ENCODE results near the gene CORO1C.

Gene CORO1C

DNA sequence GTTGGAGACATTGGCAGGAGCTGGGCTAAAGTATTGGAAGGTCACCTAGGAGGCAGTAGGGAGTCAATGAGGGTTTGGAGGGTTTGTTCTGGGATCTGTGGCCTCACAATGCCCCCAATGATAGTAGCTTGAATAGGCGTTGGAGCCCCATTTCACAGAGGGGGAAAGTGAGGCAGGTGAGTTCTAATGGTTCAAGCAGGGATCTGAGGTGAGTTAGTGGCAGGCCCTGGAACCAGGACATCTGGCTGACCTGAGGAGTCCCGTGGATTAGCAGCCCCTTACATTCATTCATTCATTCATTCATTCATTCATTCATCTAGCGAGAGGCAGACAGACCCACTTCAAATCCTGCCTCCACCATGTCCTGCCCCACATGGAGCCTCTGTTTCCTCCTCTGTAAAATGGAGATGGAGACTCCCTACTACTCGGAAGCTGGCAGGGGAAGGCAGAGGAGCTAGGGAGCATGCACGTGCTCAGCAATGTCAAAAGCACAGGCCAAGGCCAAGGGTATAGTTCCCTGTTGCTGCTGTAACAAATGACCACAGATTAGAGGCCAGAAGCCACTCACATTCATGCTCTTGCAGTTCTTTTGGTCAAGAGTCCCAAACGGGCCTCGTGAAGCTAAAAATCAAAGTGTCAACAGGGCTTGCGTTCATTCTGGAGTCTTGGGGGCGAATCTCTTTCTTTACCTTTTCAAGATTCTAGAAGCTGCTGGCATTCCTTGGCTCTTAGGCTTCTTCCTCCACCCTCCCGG, 131.2 kb downstream of the CORO1C start:
- DNase-seq (ENCODE audit: low read depth): no peak

DNA sequence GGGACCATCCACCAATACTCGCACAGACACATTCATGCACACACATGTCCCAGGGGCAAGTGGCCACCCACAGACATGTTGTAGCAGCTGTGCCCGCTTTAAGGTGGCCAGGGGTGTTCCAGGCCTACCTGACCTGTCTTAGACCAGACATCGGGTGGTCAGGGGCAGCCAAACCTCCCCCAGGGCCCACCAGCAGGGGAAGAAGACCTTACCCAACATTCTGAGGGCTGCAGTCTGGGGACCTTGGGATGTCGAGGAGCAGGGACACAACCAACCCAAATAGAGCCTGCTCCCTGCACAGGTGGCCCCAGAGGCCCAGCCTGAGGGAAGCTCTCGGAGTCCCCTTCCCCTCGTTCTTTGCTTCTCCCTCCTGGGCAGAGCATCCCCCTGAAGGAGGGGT, 131.8 kb downstream of the CORO1C start:
- no peak for DNase-seq (ENCODE audit: low read depth)

DNA sequence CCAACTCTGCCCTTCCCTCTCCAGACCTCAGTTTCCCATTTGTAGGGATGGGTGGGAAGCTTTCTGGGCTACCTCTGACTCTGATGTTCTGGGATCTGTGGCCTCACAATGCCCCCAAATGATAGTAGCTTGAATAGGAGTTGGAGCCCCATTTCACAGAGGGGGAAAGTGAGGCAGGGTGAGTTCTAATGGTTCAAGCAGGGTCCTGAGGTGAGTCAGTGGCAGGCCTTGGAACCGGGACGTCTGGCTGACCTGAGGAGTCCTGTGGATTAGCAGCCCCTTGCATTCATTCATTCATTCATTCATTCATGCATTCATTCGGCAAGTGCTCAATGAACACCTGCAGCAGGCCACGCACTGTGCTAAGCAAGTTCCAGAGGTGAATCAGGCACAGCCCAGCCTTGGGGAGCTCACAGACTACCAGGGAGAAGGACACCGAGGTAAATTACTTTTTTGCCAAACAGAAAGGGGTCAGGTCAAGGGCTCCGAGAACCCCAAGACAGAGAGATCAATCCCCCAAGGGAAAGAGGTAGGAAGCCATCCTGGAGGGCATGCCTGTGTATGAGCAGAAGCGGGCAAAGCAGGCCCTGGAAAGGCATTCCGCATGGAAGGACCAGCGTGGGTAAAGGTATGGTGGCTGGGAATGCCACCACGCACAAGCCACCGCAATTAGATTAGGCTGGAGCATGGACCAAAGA, 132.6 kb downstream of the CORO1C start:
- DNase-seq (ENCODE audit: low read depth): no peak

DNA sequence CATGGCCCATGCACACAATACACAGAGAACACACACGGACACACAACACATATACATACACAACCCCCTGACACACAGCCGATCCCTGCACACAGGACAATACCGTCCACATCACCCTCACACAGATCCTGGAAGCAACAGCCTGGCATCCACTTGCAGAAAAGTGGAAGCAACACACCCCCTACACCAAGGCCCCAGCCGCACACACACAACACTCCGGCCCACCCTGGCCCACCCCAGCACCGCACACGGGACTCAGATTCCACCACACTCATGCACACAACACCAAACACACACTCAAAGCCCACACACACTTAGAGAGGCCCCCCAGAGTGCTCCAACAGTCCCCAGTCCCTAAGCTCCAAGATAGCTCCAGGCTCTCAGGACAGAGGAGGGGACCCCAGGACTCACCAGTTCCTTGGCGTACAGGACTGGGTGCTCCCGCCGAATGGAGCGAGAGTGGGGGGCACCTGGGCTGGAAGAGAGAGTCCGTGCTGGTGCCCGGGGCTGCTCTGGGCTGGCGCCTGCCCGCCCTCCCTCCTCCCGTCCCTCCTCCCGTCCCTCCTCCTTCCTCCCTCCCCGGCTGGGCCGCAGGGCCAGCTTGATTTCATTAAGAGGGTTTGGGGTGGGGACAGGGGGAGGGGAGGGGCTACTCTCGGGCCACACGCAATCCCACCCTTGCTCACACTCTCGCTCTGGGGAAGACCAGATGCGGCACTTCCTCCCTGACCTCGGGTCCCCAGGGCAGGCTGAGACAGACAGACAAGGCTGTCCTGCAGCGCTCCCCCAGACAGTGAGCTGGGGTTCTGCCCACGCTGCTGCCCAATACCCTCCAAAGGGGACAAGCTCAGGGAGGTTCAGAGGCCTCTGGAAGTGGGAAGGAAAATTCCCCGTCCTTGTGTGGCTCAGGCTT, 133.5 kb downstream of the CORO1C start, which contains the start of gene TMEM119:
TMEM119 (minus strand) TSS at position 526 of the 913 bp plus-strand sequence. CDS start 5,701 bp downstream, outside the sequence.
- DNase-seq (ENCODE audit: low read depth): no peak

DNA sequence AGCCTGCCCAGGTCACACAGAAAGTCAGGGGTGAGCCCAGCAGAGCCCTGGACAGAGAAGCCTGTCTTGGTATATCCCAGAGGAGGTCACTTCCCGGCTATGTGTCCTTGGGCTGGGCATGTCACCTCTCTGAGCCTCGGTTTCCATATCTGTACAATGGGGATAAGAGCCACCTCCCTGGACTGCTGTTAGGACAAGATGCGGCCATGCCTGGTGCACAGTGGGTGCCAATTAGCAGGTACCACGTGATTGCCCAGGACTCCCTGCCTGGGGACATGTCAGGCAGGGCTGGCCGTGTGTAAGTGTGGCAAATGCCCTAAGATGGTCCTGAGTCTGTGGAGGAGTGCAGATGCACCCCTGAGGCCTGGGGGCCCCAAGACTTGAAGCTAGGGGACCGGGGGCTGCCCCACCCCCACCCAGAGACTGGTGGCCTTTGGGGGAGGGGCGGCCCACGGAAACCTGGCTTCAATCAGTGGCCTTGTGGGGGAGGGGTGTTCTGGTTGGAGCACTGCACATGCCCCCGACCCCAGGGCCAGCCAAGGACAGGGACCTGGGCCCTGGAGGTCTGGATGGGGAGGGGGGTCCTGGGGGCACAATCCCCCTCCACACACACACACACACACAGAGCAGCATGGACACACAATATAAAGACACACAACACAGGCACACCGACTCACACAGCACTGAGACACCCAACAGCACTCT, 134.3 kb downstream of the CORO1C start:
- no peak for DNase-seq (ENCODE audit: low read depth)

DNA sequence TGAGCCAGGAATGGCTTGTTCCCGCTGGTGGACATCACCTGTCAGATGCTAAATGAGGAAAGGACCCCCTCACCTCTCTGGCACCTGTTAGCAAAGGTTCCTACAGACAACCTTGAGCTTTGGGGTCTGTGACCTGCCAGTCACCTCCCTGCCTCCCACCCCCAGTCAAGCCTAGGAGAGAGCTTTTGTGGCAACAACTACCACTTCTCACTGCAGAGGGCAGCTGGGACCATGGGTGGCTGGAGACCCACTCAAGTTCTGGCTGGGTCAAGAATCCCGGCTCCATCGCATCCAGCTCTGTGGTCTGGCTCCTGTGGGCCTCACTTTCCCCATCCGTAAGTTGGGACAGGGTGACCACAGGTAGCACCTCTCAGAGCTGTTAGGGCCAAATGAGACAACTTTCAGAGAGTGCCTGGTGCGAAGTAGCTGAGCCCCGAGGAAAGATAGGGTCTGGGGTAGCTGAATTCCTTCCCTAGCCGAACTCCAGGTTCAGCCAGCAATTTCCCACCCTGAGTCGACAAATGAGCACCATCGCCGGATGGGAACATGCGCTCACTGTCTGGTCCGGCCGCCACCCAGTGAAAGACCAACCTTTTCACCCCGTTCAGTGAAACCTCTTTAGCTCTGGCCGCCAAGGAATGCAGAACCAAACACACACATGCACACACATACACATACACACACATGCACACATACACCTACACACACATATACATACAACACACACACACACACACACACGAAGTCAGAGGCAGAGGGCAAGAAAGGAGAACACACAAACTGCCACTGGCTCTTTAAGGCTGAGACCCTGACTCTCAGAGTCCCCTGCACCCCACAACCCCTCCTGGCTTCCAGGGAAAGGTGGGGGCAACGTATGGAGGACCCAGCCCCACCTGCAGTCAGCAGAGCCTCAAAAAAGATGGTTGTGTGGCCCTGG, 135.3 kb downstream of the CORO1C start:
- DNase-seq (ENCODE audit: low read depth): no peak

Measured in non-pigmented ciliary epithelial cell (primary cell).